T1000 (cell line): ENCODE measurements around the gene FAM13A.
A peak's percentile ranks its signal among the peaks of the same experiment; 100 is the strongest.
"Not testable (repeated sequence)": the region's sequence is repeated elsewhere in the genome, so short reads cannot be mapped to it uniquely, and the experiment has no call there.

Experiments
- DNase-seq: peaks from one replicate; lab custom pipeline; 2025; ENCODE audit warnings: mixed read lengths; lab: John Stamatoyannopoulos, UW

FAM13A gene

DNA sequence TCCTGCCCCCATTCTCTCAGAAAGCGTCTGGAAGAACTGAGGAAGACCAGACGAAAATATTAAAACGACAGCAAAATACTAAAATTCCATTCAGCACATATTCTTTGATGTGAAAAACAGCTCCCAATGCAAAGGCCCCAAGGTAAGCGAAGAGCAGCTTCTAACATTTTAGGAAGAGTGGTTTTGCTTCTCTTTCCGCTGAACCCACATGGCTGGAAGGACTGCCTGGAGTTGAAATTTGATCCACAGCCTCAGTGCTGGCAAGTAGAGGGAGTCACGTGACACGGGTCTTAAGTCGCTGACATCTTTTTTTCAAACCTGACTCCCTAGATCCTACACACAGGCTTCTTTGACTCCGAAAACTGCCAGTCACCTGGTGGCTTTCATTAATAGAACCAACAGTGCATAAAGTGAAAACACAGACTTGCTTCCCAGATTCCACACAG, at the start of gene FAM13A:
TSS of gene FAM13A (minus strand) at position 233 of the 446 bp plus-strand sequence. CDS start at position 12, 221 bp downstream.
- DNase-seq = peak; percentile 54

DNA sequence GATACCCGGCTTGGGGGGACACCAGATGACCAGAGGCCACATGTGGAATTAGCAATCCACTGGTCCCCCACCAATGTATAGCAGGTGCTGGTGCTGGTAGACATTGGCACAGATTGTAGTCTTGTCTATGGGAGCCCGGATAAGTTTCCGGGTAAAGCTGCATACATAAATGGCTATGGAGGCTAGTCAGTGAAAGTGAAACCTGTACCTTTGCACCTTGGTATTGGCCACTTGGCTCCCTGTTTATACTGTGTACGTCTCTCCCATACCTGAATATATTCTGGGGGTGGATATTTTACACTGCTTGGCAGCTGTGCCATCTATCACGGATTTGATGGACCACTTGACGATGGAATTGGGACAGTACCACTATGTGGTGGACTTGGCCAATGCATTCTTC, 48.7 kb upstream of the FAM13A start:
- DNase-seq = no peak

DNA sequence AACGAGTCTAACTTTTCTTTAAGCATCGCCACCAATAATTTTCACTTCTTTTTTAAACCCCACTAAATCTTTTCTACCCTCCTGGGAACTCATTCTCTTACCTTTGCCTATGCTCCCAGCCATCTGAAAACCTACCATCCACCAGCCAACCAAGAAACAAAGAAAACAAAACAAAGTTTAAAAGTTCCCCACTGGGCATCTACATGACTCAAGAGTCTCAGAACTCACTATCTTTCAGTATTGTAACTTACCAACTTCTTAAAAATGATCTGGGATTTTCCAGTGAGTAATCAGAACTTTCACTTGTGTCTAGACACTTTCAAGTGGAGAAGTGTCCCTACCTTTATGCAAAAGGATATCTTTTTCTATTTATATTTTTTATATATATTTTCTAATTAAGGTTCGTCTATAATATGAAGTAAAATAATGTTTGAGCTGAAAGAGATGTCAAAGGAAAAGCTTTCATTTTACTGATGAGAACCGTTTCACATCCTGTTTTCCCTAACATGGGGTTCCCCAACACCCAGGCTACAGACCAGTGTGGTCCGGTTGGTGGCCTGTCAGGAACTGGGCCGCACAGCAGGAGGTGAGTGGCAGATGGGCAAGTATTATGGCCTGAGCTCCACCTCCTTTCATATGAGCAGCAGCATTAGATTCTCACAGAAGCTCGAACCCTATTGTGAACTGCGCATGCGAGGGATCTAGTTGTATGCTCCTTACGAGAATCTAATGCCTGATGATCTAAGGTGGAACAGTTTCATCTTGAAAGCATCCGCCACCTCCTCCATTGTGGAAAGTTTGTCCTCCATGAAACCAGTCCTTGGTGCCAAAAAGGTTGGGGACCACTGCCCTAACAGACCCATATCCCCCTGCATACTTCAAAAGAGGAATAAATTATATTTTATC, 44.5 kb upstream of the FAM13A start:
- DNase-seq = no peak

DNA sequence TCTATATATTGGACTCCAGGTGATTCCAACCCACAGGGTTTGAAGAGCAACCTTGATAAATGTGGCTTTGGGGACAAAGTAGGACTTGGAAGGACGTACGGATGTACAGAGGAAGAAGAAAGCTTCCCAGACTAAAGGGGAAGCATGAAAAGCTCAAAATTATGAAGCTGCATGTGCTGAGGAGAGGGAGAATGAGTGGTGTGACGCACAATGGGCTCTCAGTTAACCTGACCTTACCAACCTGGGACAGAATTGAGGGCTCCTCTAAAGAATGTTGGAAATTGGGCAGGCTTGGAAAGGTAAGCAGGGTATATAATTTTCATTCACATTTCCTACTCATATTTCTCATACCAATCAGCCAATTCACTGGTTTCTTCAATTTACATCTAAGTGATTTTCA, 43.9 kb upstream of the FAM13A start:
- DNase-seq = no peak

DNA sequence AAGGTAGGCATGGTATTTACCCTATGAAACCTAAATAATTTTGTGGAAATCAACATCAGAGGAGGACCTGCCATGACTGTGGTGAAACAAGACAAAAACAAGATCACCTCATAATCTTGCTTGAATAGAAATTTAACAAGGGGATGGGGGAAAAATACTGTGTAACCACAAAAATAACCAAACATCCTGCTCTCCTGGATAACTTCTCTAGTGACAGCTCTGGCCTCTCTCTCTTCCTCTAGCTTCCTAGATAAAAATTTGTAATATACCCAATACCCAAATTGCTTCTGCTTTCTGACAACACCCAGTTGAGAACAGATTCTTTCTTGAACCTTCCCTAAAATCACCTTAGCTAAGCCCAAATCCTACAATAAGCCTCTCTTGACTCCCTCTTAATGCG, 42.5 kb upstream of the FAM13A start:
- no peak for DNase-seq

DNA sequence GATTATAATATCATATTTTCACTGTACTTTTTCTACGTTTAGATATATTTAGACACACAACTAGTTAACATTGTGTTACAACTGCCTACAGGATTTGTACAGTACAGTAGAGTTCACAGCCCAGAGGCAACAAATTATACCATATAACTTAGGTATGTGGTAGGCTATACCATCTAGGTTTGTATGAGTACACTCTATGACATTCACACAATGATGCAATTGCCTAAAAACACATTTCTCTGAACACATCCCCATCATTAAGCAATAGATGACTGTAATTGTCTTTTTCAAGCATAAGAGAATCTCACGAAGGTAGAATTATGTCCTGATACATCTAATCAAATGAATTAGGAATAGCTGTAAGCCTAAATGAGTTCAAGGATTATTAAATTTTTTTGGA, 42.0 kb upstream of the FAM13A start:
- no peak for DNase-seq

DNA sequence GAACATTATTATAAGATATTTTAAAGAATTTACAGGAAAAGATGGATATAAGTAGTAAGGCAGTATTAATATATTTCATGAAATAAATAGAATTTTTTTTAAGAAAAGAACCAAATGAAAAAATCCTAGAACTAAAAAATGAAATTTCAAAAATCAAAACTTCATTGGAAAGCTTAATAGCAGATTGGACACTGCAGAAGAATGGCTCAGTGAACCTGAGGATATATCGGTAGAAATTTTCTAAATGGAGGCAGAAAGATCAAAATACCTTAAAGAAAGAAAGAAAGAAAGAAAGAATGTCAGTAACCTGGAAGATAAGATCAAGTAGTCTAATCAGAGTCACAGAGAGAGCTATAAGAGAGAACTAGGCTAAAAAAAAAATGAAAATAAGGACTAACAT, 21.3 kb upstream of the FAM13A start:
- no peak for DNase-seq

DNA sequence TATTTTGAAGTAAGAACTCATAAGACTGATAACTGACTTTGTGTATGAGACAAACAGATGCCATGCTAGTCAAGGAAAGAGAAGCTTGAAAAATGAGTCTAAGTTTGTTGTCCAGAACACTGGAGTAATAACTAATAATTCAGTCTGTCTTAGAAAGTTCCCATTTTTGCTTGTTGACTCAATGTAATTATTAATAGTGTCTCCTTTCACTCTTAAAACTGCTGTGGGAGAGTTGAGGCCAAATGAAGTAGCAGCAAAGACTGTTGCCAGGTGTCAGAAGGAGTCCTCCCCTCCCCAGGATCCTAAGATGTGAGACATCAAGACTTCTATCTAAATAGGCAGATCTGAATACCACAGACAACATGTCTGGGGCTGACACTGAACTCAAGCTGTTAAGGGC, 20.8 kb upstream of the FAM13A start:
- no peak for DNase-seq

DNA sequence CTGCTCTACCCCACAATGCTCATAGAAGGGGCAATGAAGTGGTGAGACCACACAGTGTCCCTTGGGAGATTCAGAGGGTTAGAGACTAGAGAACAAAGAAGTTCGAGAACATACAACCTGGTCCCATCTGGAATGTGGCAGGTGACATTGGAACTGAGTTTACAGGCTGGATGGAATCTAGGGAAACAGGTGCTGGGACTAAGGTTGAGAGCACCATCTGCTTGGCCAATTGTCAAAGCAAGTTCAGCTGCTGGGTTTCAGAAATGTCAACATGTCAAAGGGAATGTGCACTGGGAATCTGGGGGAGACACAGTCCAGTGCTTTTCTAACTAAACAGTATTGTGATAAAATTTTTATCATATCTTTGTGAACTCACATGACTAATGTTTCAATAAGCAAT, 15.9 kb upstream of the FAM13A start:
- DNase-seq = no peak

DNA sequence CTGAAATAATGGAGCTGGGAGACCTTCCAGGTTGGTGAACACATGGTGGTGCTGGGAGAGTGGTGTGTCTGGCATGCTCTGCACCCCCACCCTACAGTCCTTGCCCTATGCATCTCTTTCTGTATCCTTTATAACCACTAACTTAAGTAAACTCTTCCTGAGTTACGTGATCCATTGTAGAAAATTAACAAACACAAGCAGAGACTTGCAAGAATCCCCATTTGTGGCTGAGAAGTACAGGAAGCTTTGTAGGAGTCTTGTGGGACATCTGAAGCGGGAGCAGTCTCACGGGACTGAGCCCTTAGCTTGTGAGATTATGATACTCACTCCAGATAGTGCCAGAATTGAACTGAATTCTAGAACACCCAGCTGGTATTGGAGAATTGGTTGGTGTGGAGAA, 14.3 kb upstream of the FAM13A start:
- no peak for DNase-seq

DNA sequence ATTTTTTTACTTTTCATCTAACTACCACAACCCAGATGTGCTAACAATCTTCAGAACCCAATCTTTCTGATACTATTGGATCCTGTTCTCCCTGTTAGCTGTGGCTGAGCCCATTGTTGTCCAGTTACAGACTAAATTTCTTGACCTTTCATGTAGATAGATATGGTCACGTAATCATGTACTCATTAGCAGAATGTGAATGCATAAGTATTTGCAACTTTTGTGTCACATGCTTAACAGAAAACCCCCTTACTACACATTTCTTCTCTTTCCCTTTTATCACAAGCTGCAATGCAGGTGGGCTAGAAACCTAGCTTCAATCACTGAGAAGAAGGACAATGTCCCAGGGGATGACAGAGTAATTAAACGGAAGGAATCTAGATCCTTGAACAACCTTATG, 13.1 kb upstream of the FAM13A start:
- DNase-seq = no peak

DNA sequence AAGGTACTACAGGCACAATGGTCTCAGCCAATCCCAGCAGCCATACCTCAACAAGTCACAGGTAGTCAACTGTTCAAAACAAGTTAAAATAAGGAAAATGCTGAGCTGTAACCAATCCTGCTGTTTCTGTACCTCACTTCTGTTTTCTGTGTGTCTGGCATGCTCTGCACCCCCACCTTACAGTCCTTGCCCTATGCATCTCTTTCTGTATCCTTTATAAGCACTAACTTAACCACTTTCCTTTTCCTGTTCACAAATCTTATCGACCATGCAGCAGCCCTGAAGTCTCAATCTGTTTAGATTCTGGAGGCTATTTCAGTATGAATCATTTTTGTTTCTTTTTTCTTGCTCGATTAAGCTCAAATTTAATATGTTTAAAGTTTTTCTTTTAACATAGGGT, 12.5 kb upstream of the FAM13A start:
- DNase-seq = no peak

DNA sequence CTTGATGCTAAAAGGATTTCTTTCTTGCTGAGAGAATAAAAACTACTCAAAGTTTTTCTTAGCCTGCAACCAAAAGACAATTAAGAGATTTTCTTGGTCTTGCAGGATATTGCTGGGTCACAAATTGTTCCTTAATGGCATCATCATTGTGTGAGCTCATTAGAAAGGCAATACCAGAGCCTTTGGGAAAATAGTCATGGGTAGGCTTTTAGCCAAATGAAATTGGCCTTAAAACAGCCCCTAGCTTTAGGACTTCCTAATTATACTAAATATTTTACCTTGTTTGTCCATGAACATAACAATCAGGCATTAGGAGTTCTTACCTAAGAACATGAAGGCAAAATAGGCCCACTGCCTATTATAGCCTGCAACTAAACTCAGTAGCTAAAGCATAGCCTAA, 10.4 kb upstream of the FAM13A start:
- DNase-seq = no peak

DNA sequence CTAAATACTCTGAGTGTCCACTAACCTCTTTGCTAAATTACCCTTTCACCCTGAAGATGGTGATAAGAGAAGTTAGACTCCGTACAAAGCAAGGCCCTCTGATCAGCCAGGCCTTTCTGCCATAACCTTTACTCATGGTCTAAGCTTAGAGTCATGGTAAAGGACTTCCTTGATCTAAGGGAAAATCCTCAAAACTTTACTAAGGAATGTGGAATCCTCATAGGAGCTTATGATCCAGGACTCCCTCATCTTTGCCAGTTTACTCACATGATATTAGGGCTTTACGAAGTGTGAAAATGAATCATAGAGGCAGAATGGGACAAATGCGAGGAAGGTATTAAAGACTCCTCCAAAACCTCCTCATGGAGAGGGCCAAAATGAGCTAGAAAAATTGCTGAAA, 7.9 kb upstream of the FAM13A start:
- no peak for DNase-seq

DNA sequence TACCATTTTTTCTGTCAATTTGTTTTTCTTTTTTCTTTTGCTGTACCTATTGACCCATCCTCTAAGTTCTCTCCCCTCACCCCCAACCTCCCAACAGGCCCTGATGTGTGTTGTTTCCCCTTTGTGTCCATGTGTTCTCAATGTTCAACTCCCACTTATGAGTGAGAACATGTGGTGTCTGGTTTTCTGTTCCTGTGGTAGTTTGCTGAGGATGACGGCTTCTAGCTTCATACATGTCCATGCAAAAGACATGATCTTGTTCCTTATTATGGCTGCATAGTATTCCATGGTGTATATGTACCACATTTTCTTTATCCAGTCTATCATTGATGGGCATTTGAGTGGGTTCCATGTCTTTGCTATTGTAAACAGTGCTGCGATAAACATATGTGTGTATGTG, 859 bp upstream of the FAM13A start:
- not testable (repeated sequence) for DNase-seq

DNA sequence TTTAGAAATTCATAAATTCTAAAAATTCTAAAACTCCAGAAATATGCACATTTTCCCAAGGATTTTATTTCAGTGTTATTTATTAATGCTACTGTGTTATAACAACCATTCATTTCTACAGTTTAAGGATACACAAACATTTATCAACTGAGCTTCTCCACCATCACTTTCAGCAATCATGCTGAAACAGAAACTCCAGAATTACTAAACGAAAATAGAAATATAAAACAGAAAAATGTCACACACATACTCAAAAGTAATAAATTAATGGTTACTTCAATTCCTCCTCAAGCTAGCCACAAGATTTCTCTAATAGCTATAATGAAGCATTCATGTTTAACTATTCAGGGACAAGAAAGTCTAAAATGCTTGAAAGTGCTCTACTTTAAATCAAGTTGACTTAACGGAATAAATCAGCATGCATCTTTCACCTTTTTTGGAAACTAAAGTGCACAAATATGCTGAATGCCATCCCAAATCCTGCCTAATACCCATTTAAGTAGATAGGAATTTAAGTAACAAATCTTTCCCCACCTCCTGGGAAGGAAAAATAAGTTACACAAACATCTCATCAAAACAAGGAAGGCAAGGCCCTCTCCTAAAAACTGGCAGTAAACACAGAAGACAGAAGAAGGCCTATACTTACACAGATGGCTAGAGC, 563 bp downstream of the FAM13A start:
- no peak for DNase-seq

DNA sequence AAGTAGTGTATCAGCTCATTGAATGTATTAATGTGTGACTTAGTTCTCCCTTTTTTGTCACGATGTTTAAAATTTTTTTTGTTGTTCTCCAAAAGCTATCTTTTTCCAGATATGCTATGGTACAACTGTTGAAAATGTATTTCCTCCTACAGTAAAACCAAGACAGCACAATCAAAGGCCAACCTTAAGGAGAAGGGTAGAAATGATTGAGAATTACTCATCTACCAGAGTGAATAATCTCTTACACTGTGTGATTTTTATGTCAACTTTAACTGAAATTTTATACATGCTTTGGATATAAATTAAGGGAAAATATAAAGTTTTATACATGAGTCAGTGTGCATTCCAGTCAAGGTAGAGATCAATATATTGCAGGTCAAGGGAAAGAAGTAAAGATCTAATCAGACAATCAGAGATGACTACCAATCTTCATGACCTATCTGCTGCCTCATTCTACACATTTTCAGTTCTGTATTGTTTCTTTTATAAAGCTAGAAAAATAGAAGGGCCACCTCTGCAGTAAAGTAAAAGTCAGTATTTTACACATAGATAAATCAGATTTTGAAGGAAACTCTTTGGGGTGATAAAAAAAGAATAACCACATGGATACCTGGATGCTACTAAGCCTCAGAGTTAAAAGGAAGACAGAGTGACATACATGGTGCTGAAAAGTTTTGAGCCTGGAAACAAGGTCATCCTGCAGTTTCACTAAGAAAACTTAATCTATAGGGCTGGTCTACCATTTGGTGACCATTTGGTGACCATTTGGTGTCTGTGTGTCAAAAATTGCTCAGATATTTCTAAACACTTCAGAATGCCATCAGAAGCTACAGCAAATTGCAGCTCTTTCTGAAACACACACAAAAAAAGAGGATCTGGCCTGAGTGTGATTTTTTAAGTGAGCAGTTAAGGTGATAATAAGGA, 1.6 kb downstream of the FAM13A start:
- no peak for DNase-seq

DNA sequence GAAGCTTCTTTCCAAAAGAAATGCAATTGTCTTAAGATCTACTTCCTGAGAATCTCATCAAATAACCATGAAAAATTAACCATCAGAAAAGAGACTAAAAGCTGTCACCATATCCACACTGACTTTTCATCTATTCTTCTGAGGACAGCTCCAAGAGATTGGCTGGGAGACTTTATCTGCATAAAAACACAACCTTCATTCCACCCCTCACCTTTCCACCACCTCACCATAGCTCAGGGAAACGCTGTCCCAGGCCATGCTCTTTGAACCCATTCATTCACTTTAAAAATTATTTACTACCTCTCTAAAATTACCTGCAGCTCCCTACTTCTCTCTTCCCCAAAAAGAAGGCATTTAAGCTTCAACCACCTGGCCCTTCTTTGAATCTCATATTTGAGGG, 2.4 kb downstream of the FAM13A start:
- no peak for DNase-seq

DNA sequence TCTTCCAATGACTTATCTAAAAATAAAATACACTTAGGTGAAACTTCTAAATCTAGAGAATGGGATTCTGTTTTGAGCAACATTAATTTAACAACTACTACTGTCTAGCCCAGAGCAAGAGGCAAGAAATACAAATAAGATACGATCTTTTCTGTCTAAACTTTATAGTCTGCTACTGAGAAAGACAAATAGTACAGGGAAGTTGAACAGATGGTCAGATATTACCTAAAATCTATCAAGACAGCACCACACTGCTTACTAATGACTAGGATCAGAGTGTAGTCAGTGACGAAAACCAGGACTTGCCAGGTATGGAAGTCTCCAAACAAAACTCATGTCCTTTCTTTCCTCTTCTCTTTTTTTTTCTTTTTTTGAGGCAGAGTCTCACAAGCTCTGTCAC, 7.1 kb downstream of the FAM13A start:
- DNase-seq = no peak

DNA sequence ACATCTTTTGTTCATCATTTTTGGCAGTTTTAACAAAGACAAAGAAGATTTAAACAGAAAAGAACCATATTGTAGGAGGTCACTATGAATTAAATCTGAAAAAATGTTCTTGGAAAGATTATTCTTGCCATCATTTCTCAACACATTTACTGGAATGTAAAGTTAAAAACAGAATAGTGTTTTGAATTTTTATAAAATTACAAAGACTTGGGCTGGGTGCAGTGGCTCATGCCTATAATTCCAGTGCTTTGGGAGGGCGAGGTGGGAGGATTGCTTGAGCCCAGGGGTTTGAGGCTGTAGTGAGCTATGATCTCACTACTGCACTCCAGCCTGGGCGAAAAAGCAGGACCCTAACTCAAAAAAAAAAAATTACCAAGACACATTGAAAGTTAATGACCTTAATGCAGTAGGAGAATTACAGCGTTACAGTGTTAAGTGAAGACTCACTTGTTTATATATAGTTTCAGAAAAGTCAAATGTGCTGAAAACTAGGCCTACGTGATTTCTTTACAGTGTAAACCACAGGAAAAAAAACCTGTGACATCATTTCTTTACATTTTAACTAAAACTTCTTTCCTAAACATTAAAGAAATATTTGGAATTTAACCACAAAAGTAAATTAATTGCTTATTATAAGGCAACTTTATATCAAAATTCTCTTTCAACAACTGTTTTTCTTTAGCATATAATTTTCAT, 7.9 kb downstream of the FAM13A start:
- no peak for DNase-seq

DNA sequence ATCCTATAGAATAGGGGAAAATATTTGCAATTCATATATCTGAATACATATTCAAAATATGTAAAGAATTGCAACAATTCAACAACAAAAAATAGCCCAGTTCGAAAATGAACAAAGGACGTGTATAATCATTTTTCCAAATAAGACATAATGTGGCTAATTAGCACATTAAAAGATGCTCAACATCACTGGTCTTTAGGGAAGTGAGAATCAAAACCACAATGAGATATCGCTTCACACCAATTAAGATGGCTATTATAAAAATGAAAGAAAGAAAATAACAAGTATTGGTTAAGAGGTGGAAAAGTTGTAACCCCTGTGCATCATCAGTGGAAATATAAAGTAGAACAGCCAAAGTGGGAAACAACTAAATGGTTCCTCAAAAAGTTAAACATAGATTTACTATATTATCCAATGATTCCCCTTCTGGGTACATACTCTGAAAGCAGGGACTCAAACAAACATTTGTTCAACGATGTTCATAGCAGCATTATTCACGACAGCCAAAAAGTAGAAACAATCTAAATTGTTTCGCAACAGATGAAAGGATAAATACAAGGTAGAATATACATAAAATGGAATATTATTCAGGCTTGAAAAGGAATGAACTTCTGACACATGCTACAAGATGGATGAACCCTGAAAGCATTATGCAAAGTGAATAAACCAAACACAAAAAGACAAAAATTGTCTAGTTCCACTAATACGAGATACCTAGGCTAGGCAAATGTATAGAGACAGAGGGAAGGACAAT, 12.7 kb downstream of the FAM13A start:
- DNase-seq = no peak
